ENCODE measurements around the gene PLXNA2. TPM values are rescaled to one million over a fixed set of nuclear protein-coding genes. Genes with fewer than 3 reads are reported as not detected.

PLXNA2 gene
- total and polyA plus RNA-seq, 2 donors (not counting 3 experiments of a cell fraction or from before 2014, with no cell fraction given) = 42.6 to 229 TPM

- FAIRE-seq = peak; percentile 76
- peaks cover 94% of the 10 kb centered on the region for H3K4me1 ChIP-seq (ENCODE audit: control insufficient read depth, extremely low read depth, insufficient read depth, low read length)
- intact Hi-C loops (cut with micrococcal nuclease) (loop anchor here (1.0 kb wide), 1 partner anchor 9 kb away; no protein-coding TSS in a partner anchor), dilution Hi-C loops (cut with MboI; ENCODE audit: extremely low pct_ligation_motif_present, low sequenced_read_pairs) (no loop called here)
- H2AFZ ChIP-seq (ENCODE audit: low read depth, low read length) = no peak overlapping the region
- CTCF ChIA-PET = interaction anchor here (1.0 to 32.5 kb wide), 5 partner anchors 8 to 80 kb away, joined by 3 to 714 read pairs (median 8); partner anchors contain the start of gene PLXNA2
- no peak overlapping the region for H3K4me3 ChIP-seq (replicated peaks in 1 of 3; ENCODE audit: insufficient read depth in 1 of 3, low read depth in 1 of 3, low read length in 3 of 3)
- H3K36me3 ChIP-seq (ENCODE audit: control insufficient read depth in 2 of 2, extremely low read depth in 1 of 2, insufficient read depth in 2 of 2, low read length in 2 of 2) = peaks cover 23 to 26% of the 10 kb centered on the region in 2 experiments
- peaks cover 85% of the 10 kb centered on the region for H3K79me2 ChIP-seq (ENCODE audit: control insufficient read depth, insufficient read depth, low read length)
- H3K4me2 ChIP-seq (ENCODE audit: insufficient read depth, low read length) = peak overlapping the region; percentile 6
- no peaks in the 10 kb centered on the region for H3K27me3 ChIP-seq (ENCODE audit: control insufficient read depth in 2 of 2, insufficient read depth in 2 of 2, low read length in 2 of 2)
- no peaks in the 10 kb centered on the region for H4K20me1 ChIP-seq (replicated peaks; ENCODE audit: control insufficient read depth, extremely low read depth, insufficient read depth, low read length)
- H3K9ac ChIP-seq (replicated peaks; ENCODE audit: extremely low read depth, insufficient read depth, low read length) = peak overlapping the region; percentile 1
- H3K27ac ChIP-seq (ENCODE audit: insufficient read depth, low read depth, low read length) = peak overlapping the region; percentile 63
- peak; percentile 29 for TF ChIP-seq FOS (IDR thresholded peaks at IDR 0.05; ENCODE audit: borderline replicate concordance, insufficient read depth, low read length)
- TF ChIP-seq GATA2 (IDR thresholded peaks at IDR 0.05; ENCODE audit: insufficient read depth, insufficient read length, low read depth, low read length) = peak; percentile 50
- peak; percentile 57 for TF ChIP-seq POLR2A (IDR thresholded peaks at IDR 0.05; ENCODE audit: low read depth, low read length)
- TF ChIP-seq MYC (IDR thresholded peaks at IDR 0.05; ENCODE audit: low read depth, low read length) = no peak
- peak; percentile 91 for TF ChIP-seq POLR2AphosphoS5 (IDR thresholded peaks at IDR 0.05; ENCODE audit: insufficient read depth, low read depth, low read length)
- TF ChIP-seq EZH2 (IDR thresholded peaks at IDR 0.05; ENCODE audit: borderline replicate concordance, low read depth, low read length, severe bottlenecking) = no peak
- H3K9me3 ChIP-seq (replicated peaks; ENCODE audit: control insufficient read depth, insufficient read depth, low read length) = no peaks in the 10 kb centered on the region
- POLR2A ChIA-PET = interaction anchor here (0.6 to 1.6 kb wide), 4 partner anchors 9 to 24 kb away, joined by 3 to 7 read pairs (median 4); no protein-coding TSS in a partner anchor
- BruUV-seq (replicated peaks) = TSS peak; percentile 21
- no peaks in the 10 kb centered on the region for H3K9me1 ChIP-seq (replicated peaks; ENCODE audit: control insufficient read depth, extremely low read depth, insufficient read depth, low read length)
- peak; percentile 67 for DNase-seq (ENCODE audit: low read depth, low spot score)
Measured at GRCh38 chr1:208211921-208212843, 32.0 kb downstream of the PLXNA2 start.
